HG03045 (cell line): Measurements from ENCODE around the gene SLC4A5.
"Not testable (repeated sequence)": the region's sequence is repeated elsewhere in the genome, so short reads cannot be mapped to it uniquely, and the experiment has no call there.

Experiments used
- ATAC-seq: cut with Tn5 transposase; IDR thresholded peaks from one replicate; pipeline ENCODE4 v1.9.1; 2021; ENCODE audit warnings: mild to moderate bottlenecking, moderate library complexity; ENCODE audit not compliant: unreplicated experiment

The SLC4A5 gene

DNA sequence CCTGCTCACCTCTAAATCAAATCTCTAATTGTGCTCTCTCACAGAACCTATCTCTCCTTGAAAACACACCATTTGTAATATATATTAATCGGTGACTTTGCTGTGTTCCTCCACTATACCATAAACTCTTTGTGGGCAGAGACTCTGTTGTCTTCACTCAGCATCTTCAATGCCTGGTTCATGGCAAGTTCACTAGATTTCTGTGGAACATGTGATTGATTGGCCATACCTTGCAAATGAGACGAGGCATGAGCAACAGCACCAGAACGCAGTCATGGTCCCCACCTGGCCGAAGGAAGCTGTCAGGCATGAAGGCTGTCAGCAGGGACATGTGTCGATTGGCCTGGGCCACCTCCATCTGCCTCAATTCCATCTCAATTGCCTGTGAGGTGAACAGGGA lies 25.3 kb upstream of the SLC4A5 start:
- ATAC-seq = no peak

- ATAC-seq = no peak
These were observed 24.6 kb upstream of the SLC4A5 start for GRCh38 chr2:74367789-74368188.

DNA sequence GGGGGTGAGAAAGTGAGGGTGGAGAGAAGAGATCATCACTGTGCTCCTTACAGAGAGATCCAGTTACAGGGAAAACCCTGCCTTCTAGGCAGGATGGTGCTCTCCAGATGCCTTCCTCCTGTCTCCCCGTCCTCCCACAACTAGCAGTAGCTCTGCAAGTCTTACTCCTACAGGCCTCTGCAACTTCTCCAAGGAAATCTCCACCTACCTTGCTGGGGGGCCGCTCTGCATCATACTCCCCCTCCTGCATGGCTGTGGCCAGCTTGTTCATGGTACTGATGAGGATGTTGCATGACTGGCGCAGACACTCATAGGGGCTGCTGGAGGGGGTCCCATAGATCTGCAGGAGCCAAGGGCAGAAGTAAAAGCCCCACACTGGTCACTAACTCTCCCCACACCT lies 22.8 kb upstream of the SLC4A5 start:
- no peak for ATAC-seq

DNA sequence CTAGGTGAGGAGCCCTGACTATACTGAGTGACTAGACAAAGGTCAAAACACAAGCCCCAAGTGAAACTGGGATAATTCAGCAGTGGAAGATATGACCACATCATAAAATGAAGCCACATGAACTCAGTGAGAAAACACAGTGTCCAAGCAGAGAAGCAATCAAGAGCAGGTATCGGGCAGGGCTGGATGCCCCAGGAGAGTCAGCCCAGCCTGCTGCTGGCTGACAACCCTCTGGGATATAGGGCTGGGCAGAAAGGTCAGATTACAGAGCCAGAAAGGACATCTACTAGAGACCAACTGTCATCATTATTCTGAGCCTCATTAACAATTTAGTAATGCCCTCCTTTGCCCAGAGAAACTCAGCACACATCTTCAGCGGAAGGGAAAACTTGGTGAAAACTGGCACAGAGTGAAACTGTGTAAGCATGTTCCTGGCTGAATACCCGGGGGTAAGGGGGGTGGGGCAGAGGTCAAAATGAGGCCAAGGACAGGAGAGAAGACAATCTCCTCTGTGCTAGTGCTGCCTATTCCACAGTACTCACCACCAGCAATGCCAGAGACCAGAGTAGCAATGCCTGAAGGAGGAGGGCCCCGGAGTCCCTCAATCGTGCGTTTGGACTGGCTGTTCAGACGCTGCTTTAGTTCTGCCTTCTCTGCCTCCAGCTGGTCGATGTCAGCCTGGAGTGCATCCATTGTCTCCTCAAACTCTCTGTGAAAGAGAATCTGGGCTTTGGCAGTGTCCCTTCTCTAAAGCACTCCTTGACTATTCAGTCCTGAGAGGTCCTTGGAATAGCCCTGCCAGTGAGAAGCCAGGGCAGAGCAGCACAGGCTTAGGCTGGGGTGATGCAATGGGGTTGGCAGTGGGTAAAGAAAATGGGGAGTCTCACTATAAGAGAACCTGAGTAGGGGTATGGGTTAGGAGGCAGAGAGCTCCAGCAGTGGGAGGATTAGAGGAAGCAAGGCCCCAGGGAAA lies 21.6 kb upstream of the SLC4A5 start:
- no peak for ATAC-seq

DNA sequence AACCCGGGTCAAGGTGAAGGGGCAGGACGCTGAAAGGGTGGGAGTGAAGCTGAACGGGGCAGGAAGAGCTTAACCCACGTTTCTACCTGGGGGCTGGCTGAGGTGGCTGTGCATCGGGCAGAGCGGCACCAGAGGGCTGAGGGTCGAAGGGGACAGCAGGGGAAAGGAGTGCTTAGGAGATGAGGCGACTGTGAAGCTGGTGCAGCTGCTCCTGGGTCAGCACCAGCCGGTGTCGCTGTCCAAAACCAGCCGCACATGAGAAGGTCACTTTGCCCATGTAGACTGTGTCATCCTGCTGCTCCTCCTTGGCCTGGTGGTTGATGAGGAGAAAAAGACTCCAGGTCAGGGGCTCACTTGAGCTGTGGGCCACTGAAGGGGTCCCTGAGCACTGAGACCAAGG lies 18.1 kb upstream of the SLC4A5 start:
- ATAC-seq = no peak

DNA sequence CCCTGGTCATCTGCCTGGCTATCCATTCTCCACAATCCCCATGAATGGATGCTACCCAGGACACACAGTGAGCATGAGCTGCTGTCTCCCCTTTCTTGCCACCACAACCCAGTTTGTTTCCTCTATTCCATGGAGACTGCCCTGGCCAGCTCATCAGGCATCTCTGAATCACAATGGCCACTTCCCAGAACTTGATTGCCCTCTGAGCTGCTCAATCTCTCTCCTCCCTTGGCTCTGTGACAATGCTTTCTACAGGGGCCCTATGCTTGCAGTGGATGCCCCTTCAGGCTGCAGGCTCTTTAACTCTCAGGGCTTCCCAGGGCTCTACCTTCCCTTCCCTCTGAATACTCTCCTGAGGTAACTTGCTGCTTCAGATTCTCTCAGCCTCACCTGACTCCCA lies 14.4 kb upstream of the SLC4A5 start:
- ATAC-seq = no peak

DNA sequence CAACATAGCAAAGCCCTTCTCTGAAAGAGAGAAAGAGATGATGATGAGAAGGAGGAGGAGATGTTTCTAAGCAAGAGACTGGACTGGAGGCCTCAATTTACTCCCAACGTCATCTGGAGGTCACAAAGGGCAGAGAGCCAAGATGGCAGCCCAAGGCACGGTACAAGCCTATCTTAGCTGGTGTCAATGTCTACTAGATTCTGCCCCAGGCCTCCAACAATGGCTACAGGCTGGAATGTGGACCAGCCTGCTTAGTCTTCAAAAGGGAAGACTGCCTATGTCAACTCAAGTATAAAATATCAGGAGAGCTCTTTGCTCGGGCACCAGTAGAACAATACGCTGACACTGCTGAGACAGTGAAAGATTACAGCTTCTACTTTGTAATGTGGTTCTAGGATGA lies 6.7 kb upstream of the SLC4A5 start:
- no peak for ATAC-seq

- no peak for ATAC-seq
These were observed 4.5 kb upstream of the SLC4A5 start for GRCh38 chr2:74347742-74348141.

- ATAC-seq = no peak
These were observed 4.1 kb upstream of the SLC4A5 start for GRCh38 chr2:74347303-74347702.

DNA sequence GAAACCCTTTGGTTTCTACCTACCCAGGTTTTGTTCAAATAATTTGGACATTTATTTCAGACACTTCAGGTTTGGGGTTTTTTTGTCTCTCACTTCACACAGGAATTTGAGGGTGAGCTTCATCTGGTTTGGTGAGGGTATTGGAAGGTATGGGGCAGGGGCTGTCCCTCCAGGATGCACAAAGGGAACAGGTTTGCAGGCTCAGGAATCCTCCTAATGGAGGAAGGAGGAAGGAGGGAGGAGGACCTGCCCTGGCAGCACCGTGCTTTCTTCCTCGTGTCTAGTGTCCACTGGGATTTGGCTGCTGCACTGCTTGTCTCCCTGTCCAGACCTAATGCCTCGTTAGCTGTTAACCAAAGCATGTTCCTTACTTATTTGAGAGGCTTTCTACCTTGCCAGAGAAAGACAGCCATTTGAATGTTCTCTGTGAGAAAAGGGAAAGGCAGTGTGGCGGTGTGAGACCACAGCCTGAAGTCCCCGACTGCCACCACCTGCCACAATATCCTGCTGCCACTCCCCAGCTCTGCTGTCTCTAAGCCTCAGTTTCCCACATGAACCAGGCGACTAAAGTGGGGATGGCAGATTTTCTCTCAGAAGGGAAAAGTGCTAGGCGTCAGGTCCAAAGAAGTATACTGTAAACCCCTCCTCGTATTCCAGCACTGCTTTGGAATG lies 2.2 kb upstream of the SLC4A5 start:
- no peak for ATAC-seq

GRCh38 chr2:74336227-74336626 lies 7.0 kb downstream of the SLC4A5 start:
- ATAC-seq = not testable (repeated sequence)

GRCh38 chr2:74334931-74335333 lies 8.3 kb downstream of the SLC4A5 start:
- ATAC-seq = no peak

- no peak for ATAC-seq
These were observed 9.2 kb downstream of the SLC4A5 start for GRCh38 chr2:74333896-74334586.

DNA sequence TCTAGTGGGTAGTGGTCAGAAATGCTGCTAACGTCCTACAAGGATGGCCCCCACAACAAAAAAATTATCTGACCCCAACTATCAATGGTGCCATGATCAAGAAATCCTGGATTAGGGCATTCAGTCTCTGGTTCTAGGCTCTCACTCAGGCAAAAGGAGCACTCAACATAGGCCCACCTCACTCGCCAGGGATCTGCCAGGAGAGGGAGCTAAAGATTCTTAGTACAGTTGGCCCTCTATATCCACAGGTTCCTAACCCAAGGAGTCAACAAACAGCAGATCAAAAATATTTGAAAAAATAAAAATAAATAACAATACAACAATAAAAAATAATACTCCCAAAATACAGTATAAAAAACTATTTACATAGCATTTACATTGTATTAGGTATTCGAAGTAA lies 10.0 kb downstream of the SLC4A5 start:
- ATAC-seq = no peak

GRCh38 chr2:74332550-74333174 lies 10.6 kb downstream of the SLC4A5 start:
- ATAC-seq = no peak

GRCh38 chr2:74328573-74328972 lies 14.6 kb downstream of the SLC4A5 start:
- no peak for ATAC-seq

GRCh38 chr2:74328074-74328473 lies 15.1 kb downstream of the SLC4A5 start:
- ATAC-seq = no peak

GRCh38 chr2:74327627-74328026 lies 15.6 kb downstream of the SLC4A5 start:
- no peak for ATAC-seq

DNA sequence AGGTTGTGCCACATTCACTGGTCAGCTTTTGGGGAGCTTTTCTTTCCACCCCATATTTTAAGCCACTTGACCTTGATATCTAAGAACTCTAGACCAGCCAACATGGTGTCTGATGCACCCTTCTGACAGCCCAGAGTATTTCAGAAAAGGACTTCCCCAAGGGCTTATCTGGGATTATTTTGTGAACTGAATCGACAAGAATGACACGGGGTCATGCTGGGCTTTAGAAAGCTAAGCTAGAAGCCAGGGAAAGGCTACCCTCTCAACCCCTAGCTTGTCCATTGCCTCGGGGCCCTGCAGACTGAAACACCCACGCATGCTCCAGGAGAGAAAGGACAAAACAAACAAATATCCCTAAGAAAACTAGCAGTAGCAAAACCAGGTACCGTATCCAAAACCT lies 16.0 kb downstream of the SLC4A5 start:
- ATAC-seq = no peak

GRCh38 chr2:74325815-74326214 lies 17.4 kb downstream of the SLC4A5 start:
- no peak for ATAC-seq

- no peak for ATAC-seq
These were observed 21.5 kb downstream of the SLC4A5 start for GRCh38 chr2:74321737-74322136.
